Activated CD8-positive, alpha-beta memory T cell treated with anti-CD3 and anti-CD28 coated beads, Interleukin-2, amount 50 U/mL, for 1 hour (primary cell): ENCODE data around the gene GLIS1.

Experiments
- DNase-seq: peaks from one replicate; pipeline ENCODE4 v3.0.0-alpha.2; 2020; ENCODE audit errors: extremely low read depth

GLIS1 gene

GRCh38 chr1:53593758-53594380 is 145.1 kb downstream of the GLIS1 start:
- DNase-seq, result no peak

DNA sequence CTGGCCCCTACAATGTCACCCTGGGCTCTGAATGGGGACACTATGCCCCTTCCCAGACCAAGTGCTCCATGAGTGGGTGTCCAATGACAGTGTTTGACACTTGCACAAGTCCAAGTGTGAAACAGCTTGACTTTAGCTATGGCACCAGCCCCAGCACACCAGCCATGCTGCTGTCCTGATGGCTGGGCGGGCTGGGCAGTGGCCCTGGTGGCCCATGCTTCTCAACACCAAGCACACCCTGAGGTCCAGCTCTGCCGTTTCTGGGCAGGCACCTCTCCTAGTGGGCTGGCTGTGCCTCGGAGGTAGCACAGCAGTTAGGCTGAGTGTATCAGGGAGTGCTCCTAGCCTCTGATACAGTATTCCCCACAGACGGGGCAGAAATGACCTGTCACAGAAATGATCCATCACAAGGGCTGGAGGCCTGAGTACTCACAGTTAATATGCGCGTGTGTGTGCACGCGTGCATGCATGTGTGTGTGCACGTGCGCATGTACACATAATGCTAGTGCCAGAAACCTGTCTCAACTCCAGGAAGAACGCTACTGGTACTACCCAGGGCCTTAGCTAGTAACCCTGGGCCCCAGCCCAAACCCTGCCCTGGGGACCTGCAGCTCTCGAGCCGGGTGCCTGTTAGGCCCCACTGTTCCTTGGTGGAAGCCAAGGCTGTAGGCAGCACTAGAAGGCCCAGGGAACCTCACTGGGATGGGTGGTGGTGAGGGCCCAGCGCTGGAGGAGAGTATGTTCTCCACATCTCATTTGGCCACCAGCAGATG is 145.8 kb downstream of the GLIS1 start:
- DNase-seq, result no peak

- no peak for DNase-seq
Observed at GRCh38 chr1:53592521-53592982, 146.4 kb downstream of the GLIS1 start.

DNA sequence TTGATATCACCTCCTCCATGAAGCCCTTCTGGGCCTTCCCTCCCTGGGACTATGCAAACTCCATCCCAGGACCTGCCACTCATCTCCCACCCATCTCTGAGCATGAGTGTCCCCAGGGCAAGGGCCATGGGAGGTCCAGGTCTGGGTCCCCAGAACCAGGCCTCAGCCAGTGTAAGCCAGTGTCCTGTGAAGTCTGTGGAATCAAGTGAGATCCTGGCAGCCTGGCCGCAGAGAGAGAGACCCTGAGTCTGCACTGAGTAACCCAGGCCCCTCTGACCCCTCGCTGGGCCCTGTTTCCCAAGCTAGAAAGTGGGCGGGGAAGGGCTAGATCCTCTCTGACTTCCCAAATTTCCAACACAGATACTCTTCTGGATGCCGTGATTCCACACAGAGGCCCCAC is 147.0 kb downstream of the GLIS1 start:
- DNase-seq, result no peak

DNA sequence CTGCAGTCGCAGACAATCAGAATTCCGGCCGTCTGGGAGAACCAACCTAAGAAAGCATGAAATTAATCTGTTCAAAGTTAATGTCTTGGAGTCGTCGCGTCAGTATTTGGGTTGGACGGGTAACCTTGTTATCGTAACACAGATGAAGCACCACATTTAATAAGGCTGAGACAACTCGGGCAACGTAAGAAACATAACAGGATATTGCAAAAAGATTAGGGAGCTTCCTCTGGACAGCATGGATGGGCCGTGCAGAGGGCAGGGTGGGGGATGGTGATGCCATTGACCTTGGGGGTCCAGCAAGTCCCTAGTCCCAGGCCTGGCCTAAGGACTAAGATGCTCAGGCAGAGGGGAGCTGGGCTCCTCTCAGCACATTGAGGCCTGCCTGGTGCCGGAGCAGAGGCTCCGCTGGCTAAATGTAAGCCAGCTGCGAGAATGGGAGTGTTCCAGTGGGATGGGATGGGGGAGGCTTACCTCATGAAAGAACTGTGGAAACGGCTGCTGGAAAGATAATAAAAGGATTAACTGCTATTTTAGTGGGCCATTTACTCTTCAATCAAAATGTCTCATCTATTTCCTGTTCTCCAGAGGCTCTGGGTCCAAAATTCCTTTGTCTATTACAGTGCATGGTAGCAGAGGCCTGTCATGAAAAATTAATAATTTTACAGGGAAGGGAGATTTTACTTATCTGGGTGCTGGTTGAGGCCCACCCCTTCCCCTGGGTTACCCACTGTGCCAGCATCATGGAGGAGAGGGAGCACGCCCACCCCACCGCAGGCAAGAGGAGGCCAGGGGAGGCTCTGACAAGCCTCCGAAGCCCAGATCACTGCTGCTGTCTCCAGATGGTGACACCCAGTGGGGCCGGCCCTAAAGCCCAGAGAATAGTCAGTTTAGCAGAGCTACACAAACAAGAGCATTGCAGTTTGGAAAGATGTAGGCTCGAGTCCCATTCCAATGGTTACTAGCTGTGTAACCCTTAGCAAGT is 148.1 kb downstream of the GLIS1 start:
- DNase-seq, result no peak

DNA sequence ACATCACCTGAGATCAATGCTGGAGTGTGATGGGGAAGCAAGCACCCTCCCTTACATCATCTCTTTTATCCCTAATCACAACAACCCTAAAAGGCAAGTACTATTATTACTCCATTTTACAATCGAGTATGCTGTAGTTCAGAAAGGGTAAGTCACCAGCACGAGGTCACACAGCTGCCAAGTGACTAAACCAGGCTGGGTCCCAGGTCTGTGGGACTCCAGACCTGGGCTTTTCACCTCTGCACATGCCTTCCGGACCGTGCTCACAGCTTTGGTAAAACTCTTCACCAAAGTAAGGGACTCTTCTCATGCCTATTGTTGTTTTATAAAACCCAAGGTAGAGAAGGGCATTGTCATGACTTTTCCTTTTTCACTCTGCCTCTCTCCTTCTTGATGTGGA is 148.9 kb downstream of the GLIS1 start:
- DNase-seq, result no peak

DNA sequence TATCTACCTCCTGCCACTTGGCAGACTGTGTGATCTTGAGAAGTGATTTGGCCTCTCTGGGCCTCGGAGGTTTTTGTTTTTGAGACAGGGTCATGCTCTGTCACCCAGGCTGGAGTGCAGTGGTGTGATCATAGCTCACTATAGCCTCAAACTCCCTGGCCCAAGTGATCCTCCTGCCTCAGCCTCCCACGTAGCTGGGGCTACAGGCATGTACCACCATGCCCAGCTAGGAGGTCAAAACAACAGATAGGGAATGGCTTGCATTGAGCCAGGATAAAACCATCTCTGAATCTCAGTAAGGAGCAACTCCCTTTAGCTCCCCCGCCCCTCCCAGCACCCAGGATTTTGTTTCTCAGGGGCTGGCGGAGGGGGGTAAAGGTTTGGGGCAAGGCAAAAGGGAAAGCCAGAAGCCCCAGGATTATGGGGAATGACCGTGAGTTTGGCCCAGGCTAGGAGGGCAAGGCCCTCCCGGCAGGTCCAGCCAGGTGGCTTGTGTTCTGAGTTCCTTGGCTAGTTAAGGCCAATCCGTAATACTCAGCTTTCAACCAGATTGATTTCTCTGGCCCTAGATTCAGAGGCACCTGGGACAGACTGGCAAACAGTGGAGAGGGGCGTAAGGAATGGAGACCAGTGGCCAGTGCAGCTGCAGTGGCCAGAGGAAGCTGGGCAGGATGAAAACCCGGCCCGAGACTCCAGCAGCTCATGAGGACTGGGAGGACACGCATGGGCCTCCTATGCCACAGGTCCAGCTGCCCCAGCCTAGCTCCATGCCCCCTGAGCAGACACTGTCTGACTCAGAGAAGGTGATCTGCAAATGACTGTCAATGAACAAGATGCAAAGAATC is 149.7 kb downstream of the GLIS1 start:
- DNase-seq, result no peak

DNA sequence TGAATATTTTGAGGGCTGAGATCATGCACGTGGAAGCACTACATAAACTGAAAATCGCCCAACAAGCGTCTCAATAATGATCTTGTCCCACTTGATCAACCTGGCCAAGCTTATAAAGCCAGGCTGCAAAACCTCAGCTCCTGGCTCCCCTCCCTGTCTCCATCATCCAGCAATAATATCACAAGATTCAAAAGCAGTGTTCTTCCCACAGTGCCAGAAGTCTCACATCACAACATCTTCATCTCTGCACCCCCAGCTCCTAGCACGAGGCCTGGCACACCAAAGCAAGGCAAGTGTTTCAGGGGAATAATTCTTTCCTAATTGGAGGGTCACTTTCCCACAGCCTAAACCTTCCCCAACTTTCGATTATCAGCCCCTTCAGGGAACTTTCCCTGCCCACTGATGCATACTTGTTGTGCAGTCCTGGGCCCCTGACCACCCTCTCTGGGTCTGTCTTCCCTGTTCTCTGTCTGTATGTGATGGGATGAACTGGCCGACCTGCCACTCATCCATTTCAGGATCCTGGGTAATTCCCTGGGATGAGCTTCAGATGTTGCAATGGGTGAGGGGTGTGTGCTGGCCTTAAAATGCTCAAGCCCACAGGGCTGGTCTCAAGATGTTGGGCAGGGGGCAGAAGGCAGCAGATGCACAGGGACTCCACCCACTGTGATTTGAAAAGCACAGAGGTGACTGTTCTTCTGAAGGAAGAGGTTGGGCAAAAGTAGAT is 150.7 kb downstream of the GLIS1 start:
- no peak for DNase-seq

DNA sequence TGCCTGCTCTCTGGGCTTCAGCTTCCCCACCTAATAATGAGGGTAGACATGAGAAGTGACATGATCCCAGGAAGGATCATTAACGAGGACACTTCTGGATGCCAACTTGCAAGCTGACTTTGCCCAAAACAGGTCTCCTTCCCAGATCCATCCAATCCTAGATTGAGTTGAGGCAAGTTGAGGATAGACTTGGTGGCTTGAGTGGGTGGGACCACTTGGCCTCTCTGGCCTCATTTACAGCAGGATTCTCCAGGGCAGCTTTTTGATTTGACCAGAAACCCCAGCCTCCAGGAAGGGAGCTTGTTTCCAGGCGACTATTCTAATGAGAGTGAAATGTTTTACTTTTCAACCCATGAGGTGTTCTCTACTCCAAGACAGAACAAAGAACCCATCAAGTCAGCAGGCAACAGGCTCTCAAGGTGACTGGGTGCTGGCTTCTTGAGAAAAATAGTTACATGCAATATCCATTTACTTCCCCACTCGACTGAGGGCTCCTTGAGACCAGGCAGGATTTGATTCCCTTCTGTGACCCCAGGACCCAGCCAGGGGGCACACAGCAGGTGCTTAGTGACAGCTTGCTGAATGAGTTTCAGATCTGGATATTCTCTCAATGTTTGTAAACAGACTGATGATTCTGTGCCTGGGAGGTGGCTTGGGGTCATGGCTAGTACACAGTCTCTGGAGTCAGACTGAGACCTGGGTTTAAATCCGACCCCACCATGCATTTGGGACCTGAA is 151.5 kb downstream of the GLIS1 start:
- DNase-seq, result no peak

- no peak for DNase-seq
Observed at GRCh38 chr1:53586765-53587164, 152.2 kb downstream of the GLIS1 start.

- DNase-seq, result no peak
Observed at GRCh38 chr1:53585565-53585964, 153.4 kb downstream of the GLIS1 start.

DNA sequence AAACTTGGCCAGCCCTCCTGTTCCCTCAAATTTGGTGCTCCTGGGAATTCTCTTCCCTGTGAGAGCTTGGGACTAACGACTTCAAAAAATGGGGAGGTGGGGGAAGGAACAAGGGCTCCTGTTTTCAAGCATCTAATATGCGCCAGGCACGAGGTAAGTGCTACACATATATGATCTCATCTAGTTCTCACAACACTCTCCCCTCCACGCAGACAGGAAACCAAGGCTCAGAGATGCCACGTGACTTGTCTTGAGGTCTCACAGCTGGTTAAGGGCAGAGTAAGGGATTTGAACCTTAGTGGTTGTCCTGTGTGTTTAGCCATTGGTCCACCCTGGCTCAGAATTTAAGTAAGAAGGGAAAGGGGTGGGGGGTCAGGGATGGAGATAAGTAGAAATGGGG is 153.8 kb downstream of the GLIS1 start:
- no peak for DNase-seq

DNA sequence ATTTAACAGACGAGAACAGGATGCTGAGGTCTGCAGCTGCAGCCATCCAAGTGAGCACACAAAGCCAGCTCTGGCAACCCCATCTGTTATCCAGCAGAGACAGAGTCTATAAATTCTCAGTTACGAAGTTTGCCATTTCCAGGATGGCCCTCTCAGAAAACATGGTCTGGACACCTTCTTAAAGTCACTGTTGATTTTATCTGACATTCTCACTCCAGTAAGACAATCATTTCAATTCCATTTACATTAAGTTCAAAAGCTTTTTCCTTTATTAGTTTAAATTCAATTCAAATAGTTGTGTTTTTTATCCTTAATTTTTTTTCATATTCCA is 154.2 kb downstream of the GLIS1 start:
- no peak for DNase-seq

DNA sequence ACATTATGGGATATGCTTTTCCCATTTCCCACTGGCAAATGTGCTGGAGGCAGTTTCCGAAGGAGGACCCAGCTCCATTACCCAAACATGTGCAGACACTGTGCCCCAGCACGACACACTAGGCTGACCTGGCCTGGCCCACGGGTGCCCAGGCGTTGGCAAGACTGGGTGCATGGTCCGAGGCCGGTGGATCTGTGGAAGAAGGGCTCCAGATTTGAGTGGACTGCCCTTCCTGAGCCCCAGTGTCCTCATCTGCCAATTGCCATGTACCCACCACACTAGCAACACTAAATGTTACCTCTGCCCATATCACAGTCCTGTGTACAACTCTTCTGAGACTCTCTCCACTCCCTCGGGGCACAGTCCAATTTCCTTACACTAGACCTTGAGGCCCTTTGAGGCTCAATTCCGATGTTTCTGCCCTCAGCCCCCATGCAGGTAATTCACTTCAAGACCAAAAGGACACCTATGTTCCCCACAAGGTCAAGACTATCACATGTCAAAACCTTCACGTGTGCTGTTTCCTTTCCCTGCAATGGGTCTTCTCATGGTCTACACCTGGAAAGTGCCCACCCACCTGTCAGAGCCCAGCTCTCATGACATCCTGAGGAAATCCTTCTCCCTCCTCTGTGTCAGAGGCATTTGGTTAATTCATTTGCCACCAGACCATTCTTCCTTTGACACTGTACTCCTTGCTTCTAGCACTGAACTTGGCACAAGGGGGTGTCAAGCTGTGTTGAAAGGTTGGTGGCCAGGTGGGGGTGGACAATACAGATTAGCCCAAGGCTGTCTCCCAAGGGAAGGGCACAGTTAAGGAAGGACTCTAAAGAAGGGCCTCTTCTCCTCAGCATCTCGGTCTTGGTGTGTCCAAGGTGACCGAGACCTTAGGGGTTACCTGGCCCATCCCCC is 154.8 kb downstream of the GLIS1 start:
- no peak for DNase-seq

- no peak for DNase-seq
Observed at GRCh38 chr1:53583021-53583867, 155.7 kb downstream of the GLIS1 start.

DNA sequence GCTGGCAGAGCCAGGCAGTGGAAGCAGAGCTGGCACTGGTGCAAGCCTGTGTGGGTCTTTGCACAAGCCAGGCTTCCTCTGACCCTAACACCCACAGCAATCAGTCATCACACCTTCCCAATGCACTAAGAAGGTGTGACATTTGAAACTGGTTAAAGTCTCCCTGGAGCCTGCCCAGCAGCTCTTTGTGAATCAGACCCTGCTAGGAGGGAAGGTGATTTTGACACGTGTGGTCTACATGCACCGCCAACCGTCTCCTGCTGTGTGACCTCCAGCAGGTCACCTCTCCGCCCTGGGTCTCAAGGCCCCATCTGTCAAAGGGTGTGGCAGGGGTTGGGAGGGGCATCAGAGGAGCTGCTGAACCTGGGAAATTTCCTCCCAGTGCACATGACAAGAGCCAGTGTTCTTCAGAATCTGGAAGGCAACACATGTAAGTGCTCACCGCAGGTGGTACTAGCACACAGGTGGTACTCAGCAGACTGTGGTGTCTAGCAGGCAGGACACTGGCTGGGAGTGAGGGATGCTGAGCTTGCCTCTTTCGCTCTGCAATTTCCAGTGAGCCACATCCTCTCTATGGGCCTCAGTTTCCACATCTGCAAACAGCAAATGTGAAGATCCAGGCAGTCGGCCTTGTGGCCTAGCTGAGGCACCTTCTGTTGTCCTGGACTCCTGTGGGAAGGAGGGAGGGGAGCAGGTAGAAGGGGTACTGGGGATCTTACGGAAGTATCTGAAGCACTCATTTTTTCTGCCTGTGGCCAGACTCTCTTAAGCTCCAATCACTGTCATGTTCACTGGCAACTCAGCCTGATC is 156.5 kb downstream of the GLIS1 start:
- DNase-seq, result no peak

- DNase-seq, result no peak
Observed at GRCh38 chr1:53581476-53581875, 157.5 kb downstream of the GLIS1 start.
